IPS-20b (cell line): ENCODE data around the gene TTC7B.
"Not testable (repeated sequence)": the region's sequence is repeated elsewhere in the genome, so short reads cannot be mapped to it uniquely, and the experiment has no call there.

Source experiments
- H3K27ac ChIP-seq: one replicate; pipeline ENCODE4 v1.5.1; 2013; ENCODE audit warnings: low read length
- H3K27me3 ChIP-seq: 2 replicates; pipeline ENCODE4 v1.6.1; 2013; ENCODE audit warnings: mild to moderate bottlenecking, low read length, inconsistent platforms; ENCODE audit not compliant: insufficient read depth
- H3K36me3 ChIP-seq: 2 replicates; pipeline ENCODE4 v1.6.1; 2013; ENCODE audit warnings: low read depth, mild to moderate bottlenecking, inconsistent platforms, low read length, moderate library complexity; ENCODE audit not compliant: insufficient read depth
- H3K4me1 ChIP-seq: 2 replicates; pipeline ENCODE4 v1.6.1; 2013; ENCODE audit warnings: mild to moderate bottlenecking, control low read depth, inconsistent platforms, low read length, moderate library complexity; ENCODE audit not compliant: insufficient read depth
- H3K4me3 ChIP-seq: 2 replicates; pipeline ENCODE4 v1.5.1; 2013; ENCODE audit warnings: mild to moderate bottlenecking, low read length, inconsistent platforms
- H3K9ac ChIP-seq: 2 replicates; pipeline ENCODE4 v1.6.1; 2013; ENCODE audit warnings: low read depth, mild to moderate bottlenecking, inconsistent platforms, low read length, moderate library complexity
- H3K9me3 ChIP-seq: 2 replicates; pipeline ENCODE4 v1.6.1; 2013; ENCODE audit warnings: mild to moderate bottlenecking, low read depth, low read length, inconsistent platforms; ENCODE audit not compliant: insufficient read depth

The TTC7B gene

DNA sequence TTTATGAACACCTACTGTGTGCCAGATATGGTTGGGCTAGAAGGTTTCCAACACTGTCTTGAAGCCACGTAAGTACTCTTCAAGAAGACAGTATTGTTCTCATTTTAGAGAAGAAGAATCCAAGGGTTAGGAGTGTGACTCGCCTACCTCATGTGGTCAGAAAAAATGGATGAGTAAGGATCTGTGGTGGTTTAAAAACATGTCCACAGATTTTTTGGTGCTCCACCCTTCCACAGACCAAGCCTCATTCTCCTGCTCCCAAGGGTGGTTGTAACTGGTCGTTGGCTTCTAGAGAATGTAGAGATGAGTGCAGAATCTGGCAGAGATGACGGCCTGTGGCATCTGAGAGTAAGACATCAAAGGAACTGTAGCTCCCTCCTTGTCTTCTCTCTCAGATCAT lies 30.3 kb upstream of the TTC7B start:
- Histone ChIP-seq H3K9me3 (no peaks in the 10 kb centered on the region), H3K4me3 (no peak overlapping the region), H3K27me3 (no peaks in the 10 kb centered on the region), H3K4me1 (peaks cover 14% of the 10 kb centered on the region; the same call in 1 of the 2 replicates), H3K27ac (no peak overlapping the region), H3K9ac (no peak overlapping the region), H3K36me3 (no peaks in the 10 kb centered on the region)

DNA sequence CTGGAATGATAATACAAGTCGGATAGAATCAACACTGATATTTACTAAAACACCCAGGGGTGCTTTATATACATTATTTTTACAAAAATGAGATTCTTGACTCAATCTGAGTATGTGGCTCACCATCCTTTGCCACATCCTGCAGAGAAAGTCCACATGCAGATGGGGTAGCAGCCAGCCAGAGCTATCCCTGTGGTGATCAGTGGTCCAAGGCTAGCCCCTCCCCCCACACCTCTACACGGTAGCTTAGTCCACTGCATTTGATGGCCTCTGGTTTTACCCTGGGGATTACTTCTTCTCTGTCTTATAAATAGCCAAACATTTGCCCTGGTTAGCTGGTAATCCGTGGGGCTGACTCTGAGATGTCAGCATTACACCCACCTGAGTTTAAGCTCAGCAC lies 28.1 kb upstream of the TTC7B start:
- Histone ChIP-seq H3K9me3 (no peaks in the 10 kb centered on the region), H3K36me3 (no peaks in the 10 kb centered on the region), H3K27ac (no peak overlapping the region), H3K4me1 (0 out of 2 replicates have a peak, but pooled peaks cover 5% of the 10 kb centered on the region), H3K27me3 (no peaks in the 10 kb centered on the region), H3K9ac (no peak overlapping the region), H3K4me3 (no peak overlapping the region)

DNA sequence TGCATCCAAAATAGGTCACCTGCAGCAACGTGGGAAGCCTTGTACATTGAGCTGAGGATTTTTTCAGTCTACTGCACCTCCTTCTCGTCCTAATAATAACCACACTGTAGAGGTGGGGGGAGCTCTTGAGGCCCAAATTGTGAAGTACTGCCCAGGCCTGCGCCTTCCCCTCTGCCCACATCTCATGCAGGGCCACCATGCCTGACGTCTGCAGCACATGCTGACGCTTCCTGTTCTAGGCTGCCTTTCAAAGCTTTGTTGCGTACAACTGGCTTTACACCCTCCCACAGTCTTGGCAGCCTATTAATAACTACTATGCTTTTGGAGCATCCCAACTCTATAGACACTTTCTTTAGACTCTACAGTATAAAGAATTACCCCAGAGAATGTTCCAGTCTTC lies 26.5 kb upstream of the TTC7B start:
- no peak overlapping the region for H3K4me3 ChIP-seq
- 0 out of 2 replicates have a peak, but pooled peaks cover 4% of the 10 kb centered on the region for H3K4me1 ChIP-seq
- no peaks in the 10 kb centered on the region for H3K36me3 ChIP-seq
- no peaks in the 10 kb centered on the region for H3K27me3 ChIP-seq
- H3K9me3 ChIP-seq: no peaks in the 10 kb centered on the region
- H3K9ac ChIP-seq: no peak overlapping the region
- H3K27ac ChIP-seq: no peak overlapping the region

DNA sequence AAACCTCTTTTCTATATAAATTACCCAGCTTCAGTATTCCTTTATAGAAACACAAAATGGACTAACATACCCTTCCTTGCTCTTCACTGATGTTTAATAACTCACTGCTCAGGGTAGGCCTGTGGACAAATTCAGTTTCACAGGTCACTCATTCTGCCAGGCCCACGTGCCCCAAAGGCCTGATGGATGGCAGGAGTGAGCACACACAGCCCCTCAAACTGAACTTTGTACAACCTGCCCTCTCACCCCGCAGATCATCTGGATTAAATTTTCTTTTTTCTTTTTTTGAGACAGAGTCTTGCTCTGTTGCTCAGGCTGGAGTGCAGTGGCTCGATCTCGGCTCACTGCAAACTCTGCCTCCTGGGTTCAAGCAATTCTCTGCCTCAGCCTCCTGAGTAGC lies 24.4 kb upstream of the TTC7B start:
- H3K27ac ChIP-seq, H3K9ac ChIP-seq, H3K9me3 ChIP-seq, H3K4me3 ChIP-seq, H3K4me1 ChIP-seq, H3K36me3 ChIP-seq, H3K27me3 ChIP-seq: not testable (repeated sequence)

DNA sequence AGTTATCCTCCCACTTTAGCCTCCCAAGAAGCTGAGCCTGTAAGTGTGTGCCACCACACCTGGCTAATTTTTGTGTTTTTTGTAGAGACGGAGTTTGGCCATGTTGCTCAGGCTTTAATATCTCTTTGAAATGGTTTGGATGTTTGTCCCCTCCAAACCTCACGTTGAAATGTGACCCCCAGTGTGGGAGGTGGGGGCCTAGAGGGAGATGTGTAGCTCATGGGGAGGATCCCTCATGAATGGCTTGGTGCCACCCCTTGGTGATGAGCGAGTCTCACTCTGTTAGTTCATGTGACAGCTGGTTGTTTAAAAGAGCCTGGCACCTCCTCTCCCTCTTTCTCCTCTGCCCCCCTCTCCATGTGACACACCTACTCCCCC lies 23.6 kb upstream of the TTC7B start:
- H3K27me3 ChIP-seq: no peaks in the 10 kb centered on the region
- no peak overlapping the region for H3K9ac ChIP-seq
- no peaks in the 10 kb centered on the region for H3K9me3 ChIP-seq
- H3K36me3 ChIP-seq: no peaks in the 10 kb centered on the region
- no peak overlapping the region for H3K4me3 ChIP-seq
- H3K4me1 ChIP-seq: no peaks in the 10 kb centered on the region
- H3K27ac ChIP-seq: no peak overlapping the region

DNA sequence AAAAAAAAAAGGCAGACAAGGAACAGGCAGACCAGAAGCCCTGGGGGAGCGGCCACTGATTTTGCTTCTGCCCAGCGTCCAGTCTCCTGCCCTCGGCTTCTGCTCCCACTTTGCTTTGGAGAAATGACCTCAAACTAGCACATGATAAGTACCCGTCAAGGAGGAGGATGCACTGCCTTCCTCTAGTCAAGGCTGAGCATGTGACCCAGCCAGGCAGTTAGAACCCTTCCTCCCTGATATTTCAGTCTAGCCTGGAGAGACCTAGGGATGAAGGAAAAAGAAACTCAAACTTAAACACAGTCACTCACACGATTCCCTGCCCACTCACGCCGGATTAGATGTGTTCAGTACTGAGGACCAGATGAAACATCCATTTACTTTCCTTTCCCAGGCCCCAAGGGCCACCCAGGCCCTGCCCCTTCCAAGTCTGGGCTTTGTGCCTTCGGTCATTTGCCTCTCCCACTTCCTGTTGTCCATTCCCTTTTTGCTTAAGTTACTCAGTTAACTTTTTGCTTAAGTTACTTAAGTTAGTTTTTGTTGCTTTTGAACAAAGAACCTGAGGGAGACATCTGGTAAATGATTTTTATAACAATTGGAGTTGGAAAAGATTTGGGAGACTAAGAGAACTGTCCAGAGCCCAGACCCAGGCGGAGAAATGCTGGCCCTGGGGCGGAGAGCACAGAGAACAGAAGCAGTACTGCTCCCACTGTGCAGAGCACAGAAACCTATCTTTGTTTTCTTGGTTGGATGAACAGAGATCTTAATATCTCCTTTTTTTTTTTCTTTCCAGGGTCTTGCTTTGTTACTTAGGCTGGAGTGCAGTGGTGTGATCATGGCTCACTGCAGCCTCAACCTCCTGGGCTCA lies 23.0 kb upstream of the TTC7B start:
- no peaks in the 10 kb centered on the region for H3K4me1 ChIP-seq
- no peaks in the 10 kb centered on the region for H3K27me3 ChIP-seq
- H3K9ac ChIP-seq: no peak overlapping the region
- no peaks in the 10 kb centered on the region for H3K36me3 ChIP-seq
- no peaks in the 10 kb centered on the region for H3K9me3 ChIP-seq
- no peak overlapping the region for H3K27ac ChIP-seq
- H3K4me3 ChIP-seq: no peak overlapping the region

GRCh38 chr14:90838531-90838930 lies 22.3 kb upstream of the TTC7B start:
- not testable (repeated sequence) for H3K36me3 ChIP-seq, H3K4me1 ChIP-seq, H3K9me3 ChIP-seq, H3K9ac ChIP-seq, H3K27me3 ChIP-seq, H3K4me3 ChIP-seq, H3K27ac ChIP-seq

DNA sequence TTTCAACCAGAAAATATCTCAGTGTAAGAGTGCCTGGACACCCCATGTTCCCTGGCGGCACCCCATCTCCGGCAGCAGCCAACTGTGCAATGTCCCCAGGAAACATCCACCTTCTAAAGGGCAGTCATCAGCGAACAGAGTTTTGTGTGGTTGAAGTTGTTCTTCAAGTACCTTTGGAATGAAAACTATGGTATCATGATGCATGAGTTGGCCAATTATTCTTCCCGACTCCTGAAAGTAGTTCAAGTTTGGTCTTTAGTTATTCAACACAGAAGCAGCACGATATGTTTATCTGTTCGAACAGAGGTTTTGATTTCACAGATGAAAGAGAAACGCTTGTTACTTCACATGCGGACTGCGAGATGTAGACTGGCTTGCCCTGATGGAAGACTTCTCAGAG lies 21.1 kb upstream of the TTC7B start:
- Histone ChIP-seq H3K4me3 (no peak overlapping the region), H3K27ac (no peak overlapping the region), H3K9ac (no peak overlapping the region), H3K9me3 (no peaks in the 10 kb centered on the region), H3K4me1 (no peaks in the 10 kb centered on the region), H3K36me3 (no peaks in the 10 kb centered on the region), H3K27me3 (no peaks in the 10 kb centered on the region)

- no peak overlapping the region for H3K9ac ChIP-seq
- no peak overlapping the region for H3K4me3 ChIP-seq
- H3K27me3 ChIP-seq: no peaks in the 10 kb centered on the region
- no peaks in the 10 kb centered on the region for H3K4me1 ChIP-seq
- H3K27ac ChIP-seq: no peak overlapping the region
- H3K36me3 ChIP-seq: no peaks in the 10 kb centered on the region
- H3K9me3 ChIP-seq: no peaks in the 10 kb centered on the region
These were observed 20.4 kb upstream of the TTC7B start for GRCh38 chr14:90836692-90837063.

- H3K9ac ChIP-seq: no peak overlapping the region
- H3K27ac ChIP-seq: no peak overlapping the region
- H3K27me3 ChIP-seq: peaks cover 38% of the 10 kb centered on the region
- peaks cover 5% of the 10 kb centered on the region; the same call in 1 of the 2 replicates for H3K4me1 ChIP-seq
- H3K9me3 ChIP-seq: no peaks in the 10 kb centered on the region
- H3K36me3 ChIP-seq: no peaks in the 10 kb centered on the region
- H3K4me3 ChIP-seq: no peak overlapping the region
These were observed 15.6 kb upstream of the TTC7B start for GRCh38 chr14:90831821-90832220.

GRCh38 chr14:90830931-90831701 lies 14.9 kb upstream of the TTC7B start:
- H3K4me3 ChIP-seq: no peak overlapping the region
- H3K36me3 ChIP-seq: no peaks in the 10 kb centered on the region
- H3K4me1 ChIP-seq: peaks cover 5% of the 10 kb centered on the region; the same call in 1 of the 2 replicates
- no peaks in the 10 kb centered on the region for H3K9me3 ChIP-seq
- no peak overlapping the region for H3K27ac ChIP-seq
- no peak overlapping the region for H3K9ac ChIP-seq
- peaks cover 45% of the 10 kb centered on the region for H3K27me3 ChIP-seq

- Histone ChIP-seq H3K9ac (no peak overlapping the region), H3K36me3 (no peaks in the 10 kb centered on the region), H3K9me3 (no peaks in the 10 kb centered on the region), H3K4me1 (peaks cover 5% of the 10 kb centered on the region; the same call in 1 of the 2 replicates), H3K27ac (no peak overlapping the region), H3K4me3 (no peak overlapping the region), H3K27me3 (peaks cover 47% of the 10 kb centered on the region)
These were observed 13.4 kb upstream of the TTC7B start for GRCh38 chr14:90829677-90830076.
